IgD-negative memory B cell (primary cell): Measurements from ENCODE around the gene TRAPPC10. TPM values are rescaled to one million over a fixed set of nuclear protein-coding genes. Genes with fewer than 3 reads are reported as not detected.

Experiments
- H3K27ac Mint-ChIP-seq, 3 donors: one replicate each; pipeline ENCODE4 v1.8.0; 2020 to 2022; ENCODE audit warnings: mild to moderate bottlenecking in 3 of 3, mixed read lengths in 3 of 3, moderate library complexity in 1 of 3
- H3K27me3 Mint-ChIP-seq: one replicate; pipeline ENCODE4 v1.8.0; 2021; ENCODE audit warnings: mixed read lengths
- H3K36me3 Mint-ChIP-seq: one replicate; pipeline ENCODE4 v1.8.0; 2020; ENCODE audit warnings: mild to moderate bottlenecking, mixed read lengths
- H3K4me1 Mint-ChIP-seq, 3 donors: one replicate each; pipeline ENCODE4 v1.8.0; 2020 to 2022; ENCODE audit warnings: mixed read lengths in 3 of 3, mild to moderate bottlenecking in 1 of 3
- H3K4me3 Mint-ChIP-seq, 4 donors: one replicate each; pipeline ENCODE4 v1.8.0; 2020 to 2022; ENCODE audit warnings: mild to moderate bottlenecking in 4 of 4, mixed read lengths in 4 of 4, moderate library complexity in 3 of 4
- H3K9me3 Mint-ChIP-seq, 3 donors: one replicate each; pipeline ENCODE4 v1.8.0; 2020 to 2021; ENCODE audit warnings: mixed read lengths in 3 of 3, mild to moderate bottlenecking in 1 of 3
- polyA plus RNA-seq: library from polyadenylated mRNA; unstranded; fragments of 300-500 nt; fragmentation: Illumina TruSeq; gene quantifications from one replicate; pipeline ENCODE4 v1.2.3, GENCODE V29; 2021

Gene TRAPPC10
- polyA plus RNA-seq, 1 donor from 2014 or later = 17.9 TPM

GRCh38 chr21:44024257-44024656, 12.1 kb downstream of the TRAPPC10 start:
- Mint-ChIP-seq H3K9me3 (peaks cover 0 to 4% (median 0%) of the 10 kb centered on the region in 3 donors), H3K36me3 (no peaks in the 10 kb centered on the region), H3K4me1 (peaks cover 47 to 56% (median 54%) of the 10 kb centered on the region in 3 donors), H3K27me3 (no peaks in the 10 kb centered on the region), H3K27ac (no peak overlapping the region), H3K4me3 (no peak overlapping the region)

- no peaks in the 10 kb centered on the region for H3K36me3 Mint-ChIP-seq
- no peaks in the 10 kb centered on the region for H3K27me3 Mint-ChIP-seq
- peaks cover 0 to 4% (median 0%) of the 10 kb centered on the region in 3 donors for H3K9me3 Mint-ChIP-seq
- H3K4me3 Mint-ChIP-seq = peak overlapping the region in 2 of 4 donors; percentile 21 to 46
- peaks cover 44 to 55% (median 54%) of the 10 kb centered on the region in 3 donors for H3K4me1 Mint-ChIP-seq
- peak overlapping the region in 2 of 3 donors; percentile 15 to 24 for H3K27ac Mint-ChIP-seq
Measured at GRCh38 chr21:44024887-44025353, 12.8 kb downstream of the TRAPPC10 start.

- Mint-ChIP-seq H3K9me3 (peaks cover 0 to 4% (median 0%) of the 10 kb centered on the region in 3 donors), H3K4me1 (peaks cover 30 to 48% (median 43%) of the 10 kb centered on the region in 3 donors), H3K27ac (peak overlapping the region in 1 of 3 donors; percentile 56), H3K36me3 (no peaks in the 10 kb centered on the region), H3K4me3 (peak overlapping the region in 1 of 4 donors; percentile 9), H3K27me3 (no peaks in the 10 kb centered on the region)
Measured at GRCh38 chr21:44027607-44028286, 15.6 kb downstream of the TRAPPC10 start.

- Mint-ChIP-seq H3K4me3 (no peak overlapping the region), H3K9me3 (peaks cover 0 to 4% (median 0%) of the 10 kb centered on the region in 3 donors)
Measured at GRCh38 chr21:44028287-44028659, 16.2 kb downstream of the TRAPPC10 start.

GRCh38 chr21:44029460-44030087, 17.5 kb downstream of the TRAPPC10 start:
- Mint-ChIP-seq H3K9me3 (peaks cover 0 to 4% (median 0%) of the 10 kb centered on the region in 3 donors), H3K27ac (no peak overlapping the region), H3K4me1 (peaks cover 26 to 48% (median 35%) of the 10 kb centered on the region in 3 donors), H3K27me3 (no peaks in the 10 kb centered on the region), H3K4me3 (no peak overlapping the region), H3K36me3 (peaks cover under 1% of the 10 kb centered on the region)

More at GRCh38 chr21:44028287-44028659, 16.2 kb downstream of the TRAPPC10 start:
- Mint-ChIP-seq H3K4me1 (peaks cover 30 to 47% (median 41%) of the 10 kb centered on the region in 3 donors), H3K27me3 (no peaks in the 10 kb centered on the region), H3K36me3 (no peaks in the 10 kb centered on the region), H3K27ac (peak overlapping the region in 1 of 3 donors; percentile 50)

- H3K27me3 Mint-ChIP-seq = no peaks in the 10 kb centered on the region
- H3K27ac Mint-ChIP-seq = no peak overlapping the region
- peaks cover 1% of the 10 kb centered on the region for H3K36me3 Mint-ChIP-seq
- H3K9me3 Mint-ChIP-seq = no peaks in the 10 kb centered on the region
- peaks cover 1 to 17% (median 6%) of the 10 kb centered on the region in 3 donors for H3K4me1 Mint-ChIP-seq
- no peak overlapping the region for H3K4me3 Mint-ChIP-seq
Measured at GRCh38 chr21:44035244-44035643, 23.1 kb downstream of the TRAPPC10 start.

- Mint-ChIP-seq H3K4me3 (no peak overlapping the region), H3K9me3 (no peaks in the 10 kb centered on the region), H3K4me1 (peaks cover 4 to 13% (median 6%) of the 10 kb centered on the region in 3 donors), H3K27ac (peak overlapping the region in 2 of 3 donors; percentile 48 to 88), H3K27me3 (no peaks in the 10 kb centered on the region), H3K36me3 (peaks cover 1% of the 10 kb centered on the region)
Measured at GRCh38 chr21:44038063-44038462, 26.0 kb downstream of the TRAPPC10 start.

GRCh38 chr21:44039828-44040227, 27.7 kb downstream of the TRAPPC10 start:
- H3K27me3 Mint-ChIP-seq = no peaks in the 10 kb centered on the region
- H3K36me3 Mint-ChIP-seq = peaks cover 2% of the 10 kb centered on the region
- no peak overlapping the region for H3K27ac Mint-ChIP-seq
- H3K9me3 Mint-ChIP-seq = no peaks in the 10 kb centered on the region
- H3K4me1 Mint-ChIP-seq = peaks cover 6 to 19% (median 8%) of the 10 kb centered on the region in 3 donors
- no peak overlapping the region for H3K4me3 Mint-ChIP-seq

GRCh38 chr21:44043613-44044012, 31.5 kb downstream of the TRAPPC10 start:
- Mint-ChIP-seq H3K9me3 (no peaks in the 10 kb centered on the region), H3K27ac (no peak overlapping the region), H3K4me3 (no peak overlapping the region), H3K4me1 (peaks cover 9 to 16% (median 14%) of the 10 kb centered on the region in 3 donors), H3K27me3 (no peaks in the 10 kb centered on the region), H3K36me3 (peaks cover 3% of the 10 kb centered on the region)

GRCh38 chr21:44046734-44047133, 34.6 kb downstream of the TRAPPC10 start:
- Mint-ChIP-seq H3K36me3 (peaks cover 3% of the 10 kb centered on the region), H3K9me3 (no peaks in the 10 kb centered on the region), H3K4me1 (peaks cover 14 to 20% (median 14%) of the 10 kb centered on the region in 3 donors), H3K4me3 (no peak overlapping the region), H3K27me3 (no peaks in the 10 kb centered on the region), H3K27ac (no peak overlapping the region)

GRCh38 chr21:44047996-44048560, 36.0 kb downstream of the TRAPPC10 start:
- peak overlapping the region in 1 of 3 donors; percentile 8 for H3K27ac Mint-ChIP-seq
- H3K27me3 Mint-ChIP-seq = no peaks in the 10 kb centered on the region
- peaks cover 10 to 20% (median 12%) of the 10 kb centered on the region in 3 donors for H3K4me1 Mint-ChIP-seq
- H3K36me3 Mint-ChIP-seq = peaks cover 3% of the 10 kb centered on the region
- H3K4me3 Mint-ChIP-seq = no peak overlapping the region
- H3K9me3 Mint-ChIP-seq = no peaks in the 10 kb centered on the region

GRCh38 chr21:44049182-44049581, 37.1 kb downstream of the TRAPPC10 start:
- H3K4me3 Mint-ChIP-seq = no peak overlapping the region
- peaks cover 10 to 14% (median 13%) of the 10 kb centered on the region in 3 donors for H3K4me1 Mint-ChIP-seq
- H3K36me3 Mint-ChIP-seq = peaks cover 3% of the 10 kb centered on the region
- H3K27me3 Mint-ChIP-seq = no peaks in the 10 kb centered on the region
- peak overlapping the region in 2 of 3 donors; percentile 19 to 53 for H3K27ac Mint-ChIP-seq
- no peaks in the 10 kb centered on the region for H3K9me3 Mint-ChIP-seq

- H3K9me3 Mint-ChIP-seq = no peaks in the 10 kb centered on the region
- no peaks in the 10 kb centered on the region for H3K27me3 Mint-ChIP-seq
- H3K27ac Mint-ChIP-seq = peak overlapping the region in 1 of 3 donors; percentile 81
- peaks cover 10 to 11% (median 10%) of the 10 kb centered on the region in 3 donors for H3K4me1 Mint-ChIP-seq
- peaks cover 1% of the 10 kb centered on the region for H3K36me3 Mint-ChIP-seq
- no peak overlapping the region for H3K4me3 Mint-ChIP-seq
Measured at GRCh38 chr21:44049606-44050005, 37.5 kb downstream of the TRAPPC10 start.

- no peaks in the 10 kb centered on the region for H3K9me3 Mint-ChIP-seq
- H3K4me1 Mint-ChIP-seq = peaks cover 10 to 11% (median 10%) of the 10 kb centered on the region in 3 donors
- no peaks in the 10 kb centered on the region for H3K27me3 Mint-ChIP-seq
- H3K36me3 Mint-ChIP-seq = peaks cover 1% of the 10 kb centered on the region
- H3K27ac Mint-ChIP-seq = peak overlapping the region in 1 of 3 donors; percentile 81
- no peak overlapping the region for H3K4me3 Mint-ChIP-seq
Measured at GRCh38 chr21:44050276-44050675, 38.2 kb downstream of the TRAPPC10 start.

- Mint-ChIP-seq H3K27me3 (no peaks in the 10 kb centered on the region), H3K4me3 (peak overlapping the region in 1 of 4 donors; percentile 45), H3K9me3 (no peaks in the 10 kb centered on the region), H3K4me1 (peaks cover 10 to 11% (median 10%) of the 10 kb centered on the region in 3 donors), H3K36me3 (peaks cover 1% of the 10 kb centered on the region), H3K27ac (no peak overlapping the region)
Measured at GRCh38 chr21:44051462-44051941, 39.4 kb downstream of the TRAPPC10 start.
